DOHH2 (cell line): ENCODE data around the gene FAM180B.

Experiments
- CTCF ChIP-seq: fragments of 200-600 bp; sonication (generic); IDR thresholded peaks from one replicate; pipeline ENCODE4 v1.5.1; 2014; ENCODE audit warnings: antibody characterized with exemption, mild to moderate bottlenecking, low read depth, low read length; ENCODE audit not compliant: poor library complexity, severe bottlenecking
- EZH2phosphoT487 ChIP-seq: fragments of 200-600 bp; sonication (generic); IDR thresholded peaks from 2 replicates; pipeline ENCODE4 v1.6.1; 2017; ENCODE audit warnings: borderline replicate concordance, mild to moderate bottlenecking, antibody characterized with exemption, low read length, moderate library complexity, mixed read lengths

DNA sequence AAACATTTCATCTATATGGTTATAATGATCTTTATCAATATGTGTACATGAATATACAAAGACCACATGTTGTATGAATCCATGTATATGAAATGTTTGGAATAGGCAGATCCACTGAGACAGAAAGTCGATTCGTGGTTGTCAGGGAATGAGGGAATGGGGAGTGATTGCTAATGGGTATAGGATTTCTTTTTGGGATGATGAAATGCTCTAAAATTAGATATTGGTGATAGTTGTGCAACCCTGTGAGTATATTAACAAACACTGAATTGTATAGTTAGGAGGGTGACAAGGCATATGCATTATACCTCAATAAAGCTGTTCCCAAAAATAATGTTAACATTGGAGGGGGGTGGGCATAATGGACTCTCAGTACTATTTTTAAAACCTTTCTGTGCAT lies 26.1 kb upstream of the FAM180B start:
- TF ChIP-seq CTCF (no peak), EZH2phosphoT487 (no peak)
